IPS DF 4.7 (cell line): ENCODE measurements around the gene BRAF.
"Not testable (repeated sequence)": the region's sequence is repeated elsewhere in the genome, so short reads cannot be mapped to it uniquely, and the experiment has no call there.

ENCODE experiments used
- DNase-seq: peaks from one replicate; pipeline ENCODE4 v3.0.0-alpha.2; 2013; ENCODE audit warnings: low spot score; ENCODE audit errors: extremely low read depth

BRAF gene

GRCh38 chr7:140684066-140684950 is 240.4 kb downstream of the BRAF start:
- DNase-seq: no peak

- no peak for DNase-seq
These were observed 241.1 kb downstream of the BRAF start for GRCh38 chr7:140683657-140684056.

- DNase-seq: no peak
These were observed 243.0 kb downstream of the BRAF start for GRCh38 chr7:140681766-140682165.

- no peak for DNase-seq
These were observed 243.8 kb downstream of the BRAF start for GRCh38 chr7:140680886-140681285.

- no peak for DNase-seq
These were observed 245.5 kb downstream of the BRAF start for GRCh38 chr7:140679186-140679585.

- no peak for DNase-seq
These were observed 246.0 kb downstream of the BRAF start for GRCh38 chr7:140678816-140679130.

GRCh38 chr7:140678081-140678815 is 246.5 kb downstream of the BRAF start:
- DNase-seq: no peak

- no peak for DNase-seq
These were observed 247.2 kb downstream of the BRAF start for GRCh38 chr7:140677496-140677895.

GRCh38 chr7:140676956-140677355 is 247.8 kb downstream of the BRAF start:
- DNase-seq: not testable (repeated sequence)

GRCh38 chr7:140676306-140676705 is 248.4 kb downstream of the BRAF start:
- DNase-seq: no peak

- no peak for DNase-seq
These were observed 249.0 kb downstream of the BRAF start for GRCh38 chr7:140675726-140676125.

- DNase-seq: no peak
These were observed 249.6 kb downstream of the BRAF start for GRCh38 chr7:140674899-140675701.

GRCh38 chr7:140674356-140674800 is 250.4 kb downstream of the BRAF start:
- no peak for DNase-seq

GRCh38 chr7:140673774-140674155 is 251.0 kb downstream of the BRAF start:
- DNase-seq: no peak

- no peak for DNase-seq
These were observed 251.5 kb downstream of the BRAF start for GRCh38 chr7:140673063-140673773.

- no peak for DNase-seq
These were observed 252.2 kb downstream of the BRAF start, which contains the start of gene ADCK2 for GRCh38 chr7:140672382-140673062. Gene ADCK2, plus strand, starts transcription at chr7:140672945. Its CDS starts 386 bp downstream, at chr7:140673331.

GRCh38 chr7:140671966-140672365 is 252.8 kb downstream of the BRAF start:
- DNase-seq: no peak

- no peak for DNase-seq
These were observed 254.3 kb downstream of the BRAF start for GRCh38 chr7:140670343-140670935.

- DNase-seq: not testable (repeated sequence)
These were observed 254.9 kb downstream of the BRAF start for GRCh38 chr7:140669862-140670261.

- DNase-seq: no peak
These were observed 255.4 kb downstream of the BRAF start for GRCh38 chr7:140669352-140669751.
